HL-60 (cell line): ENCODE results near the gene EYA2.
A peak's percentile ranks its signal among the peaks of the same experiment; 100 is the strongest.

Experiments used
- DNase-seq, 2 experiments: peaks; one replicate each; pipeline ENCODE4 v3.0.0-alpha.2; 2010 to 2020; ENCODE audit warnings: low read depth in 1 of 2, low spot score in 1 of 2
- H3K27ac ChIP-seq: fragments of 250-450 bp; sonication (Bioruptor Pico); replicated peaks from 2 replicates; pipeline ENCODE4 v1.5.1; 2020; ENCODE audit warnings: mild to moderate bottlenecking, moderate library complexity
- H3K27me3 ChIP-seq: fragments of 250-450 bp; sonication (Bioruptor Pico); 2 replicates; pipeline ENCODE4 v1.5.1; 2021; ENCODE audit warnings: mild to moderate bottlenecking, moderate library complexity; ENCODE audit not compliant: insufficient read depth, poor library complexity, severe bottlenecking
- H3K4me3 ChIP-seq: replicated peaks from 2 replicates; pipeline ENCODE4 v1.5.1; 2011; ENCODE audit warnings: mild to moderate bottlenecking, control low read depth, low read length; ENCODE audit not compliant: insufficient read depth
- GABPA ChIP-seq: IDR thresholded peaks from 2 replicates; pipeline ENCODE4 v1.6.1; 2012; ENCODE audit warnings: low read depth
- POLR2AphosphoS5 ChIP-seq: IDR thresholded peaks from 2 replicates; pipeline ENCODE4 v1.6.1; 2012; ENCODE audit warnings: low read depth
- SPI1 ChIP-seq: IDR thresholded peaks from 2 replicates; pipeline ENCODE4 v1.6.1; 2012; ENCODE audit warnings: low read depth, mild to moderate bottlenecking, borderline replicate concordance
- TF ChIP-seq, protein P1 (sequence below): IDR thresholded peaks from one replicate; pipeline ENCODE4 v1.5.1; 2011; ENCODE audit warnings: low read length, control low read depth, inconsistent platforms; ENCODE audit not compliant: insufficient read depth
- TF ChIP-seq, protein P2 (sequence below): IDR thresholded peaks from 2 replicates; pipeline ENCODE4 v1.6.1; 2012; ENCODE audit warnings: low read depth; ENCODE audit not compliant: insufficient replicate concordance

EYA2 gene

DNA sequence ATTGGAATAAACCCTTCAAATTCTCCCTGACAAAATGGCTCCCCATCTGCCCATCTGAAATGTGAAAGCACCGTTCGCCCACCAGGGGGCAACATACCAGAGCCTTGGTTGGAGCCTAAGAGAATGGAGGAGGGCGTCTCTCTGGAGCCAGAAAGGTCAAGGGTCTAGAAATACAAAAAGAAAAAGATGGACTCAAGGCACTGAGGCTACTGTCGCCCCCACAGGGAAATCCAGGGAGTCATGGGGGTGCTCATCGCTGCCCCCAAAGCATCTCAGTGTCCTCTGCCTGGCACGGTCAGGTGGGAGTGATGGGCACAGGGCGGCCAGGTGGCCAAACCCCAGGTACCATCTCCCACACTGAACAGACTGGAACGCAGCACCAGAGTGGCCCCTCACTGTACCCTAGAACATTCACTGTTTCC is 325.5 kb downstream of the EYA2 start:
- Histone ChIP-seq H3K27me3 (no peaks in the 10 kb centered on the region), H3K4me3 (no peak overlapping the region), H3K27ac (no peak overlapping the region)
- TF ChIP-seq POLR2AphosphoS5, result no peak
- TF ChIP-seq, protein P1, sequence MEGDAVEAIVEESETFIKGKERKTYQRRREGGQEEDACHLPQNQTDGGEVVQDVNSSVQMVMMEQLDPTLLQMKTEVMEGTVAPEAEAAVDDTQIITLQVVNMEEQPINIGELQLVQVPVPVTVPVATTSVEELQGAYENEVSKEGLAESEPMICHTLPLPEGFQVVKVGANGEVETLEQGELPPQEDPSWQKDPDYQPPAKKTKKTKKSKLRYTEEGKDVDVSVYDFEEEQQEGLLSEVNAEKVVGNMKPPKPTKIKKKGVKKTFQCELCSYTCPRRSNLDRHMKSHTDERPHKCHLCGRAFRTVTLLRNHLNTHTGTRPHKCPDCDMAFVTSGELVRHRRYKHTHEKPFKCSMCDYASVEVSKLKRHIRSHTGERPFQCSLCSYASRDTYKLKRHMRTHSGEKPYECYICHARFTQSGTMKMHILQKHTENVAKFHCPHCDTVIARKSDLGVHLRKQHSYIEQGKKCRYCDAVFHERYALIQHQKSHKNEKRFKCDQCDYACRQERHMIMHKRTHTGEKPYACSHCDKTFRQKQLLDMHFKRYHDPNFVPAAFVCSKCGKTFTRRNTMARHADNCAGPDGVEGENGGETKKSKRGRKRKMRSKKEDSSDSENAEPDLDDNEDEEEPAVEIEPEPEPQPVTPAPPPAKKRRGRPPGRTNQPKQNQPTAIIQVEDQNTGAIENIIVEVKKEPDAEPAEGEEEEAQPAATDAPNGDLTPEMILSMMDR, result peak; percentile 11
- DNase-seq, result peak in 1 of 2 experiments; percentile 35

DNA sequence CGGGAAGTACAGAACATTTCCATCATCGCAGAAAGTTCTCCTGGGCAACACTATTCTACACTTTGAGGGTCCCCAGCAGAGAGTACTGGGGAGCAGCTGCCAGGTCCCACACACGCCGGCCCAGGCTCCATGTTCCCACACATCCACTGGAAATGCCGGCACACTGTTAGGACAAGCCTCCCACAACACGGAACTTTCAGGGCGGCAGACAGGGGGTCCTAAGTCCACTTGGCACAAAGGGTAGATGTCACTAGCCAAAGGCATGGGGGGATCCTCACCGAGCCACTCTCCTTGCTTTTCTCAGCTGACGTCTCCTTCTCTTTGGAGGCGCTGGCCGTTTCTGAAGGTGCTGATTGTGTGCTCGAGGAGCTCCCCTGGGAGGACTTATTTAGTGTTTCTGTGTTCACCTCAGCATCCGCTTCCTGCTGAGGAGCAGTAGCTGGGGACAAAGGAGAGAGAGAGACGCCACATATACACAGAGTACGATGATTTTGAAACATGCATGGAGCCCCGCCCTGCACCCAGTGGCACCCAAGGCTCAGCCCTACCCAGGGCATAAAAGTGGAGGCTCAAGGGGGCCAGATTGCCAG is 326.5 kb downstream of the EYA2 start:
- DNase-seq, result no peak
- no peak overlapping the region for H3K4me3 ChIP-seq
- H3K27me3 ChIP-seq, result no peaks in the 10 kb centered on the region
- H3K27ac ChIP-seq, result no peak overlapping the region
- TF ChIP-seq SPI1, result no peak
- TF ChIP-seq, protein P2, sequence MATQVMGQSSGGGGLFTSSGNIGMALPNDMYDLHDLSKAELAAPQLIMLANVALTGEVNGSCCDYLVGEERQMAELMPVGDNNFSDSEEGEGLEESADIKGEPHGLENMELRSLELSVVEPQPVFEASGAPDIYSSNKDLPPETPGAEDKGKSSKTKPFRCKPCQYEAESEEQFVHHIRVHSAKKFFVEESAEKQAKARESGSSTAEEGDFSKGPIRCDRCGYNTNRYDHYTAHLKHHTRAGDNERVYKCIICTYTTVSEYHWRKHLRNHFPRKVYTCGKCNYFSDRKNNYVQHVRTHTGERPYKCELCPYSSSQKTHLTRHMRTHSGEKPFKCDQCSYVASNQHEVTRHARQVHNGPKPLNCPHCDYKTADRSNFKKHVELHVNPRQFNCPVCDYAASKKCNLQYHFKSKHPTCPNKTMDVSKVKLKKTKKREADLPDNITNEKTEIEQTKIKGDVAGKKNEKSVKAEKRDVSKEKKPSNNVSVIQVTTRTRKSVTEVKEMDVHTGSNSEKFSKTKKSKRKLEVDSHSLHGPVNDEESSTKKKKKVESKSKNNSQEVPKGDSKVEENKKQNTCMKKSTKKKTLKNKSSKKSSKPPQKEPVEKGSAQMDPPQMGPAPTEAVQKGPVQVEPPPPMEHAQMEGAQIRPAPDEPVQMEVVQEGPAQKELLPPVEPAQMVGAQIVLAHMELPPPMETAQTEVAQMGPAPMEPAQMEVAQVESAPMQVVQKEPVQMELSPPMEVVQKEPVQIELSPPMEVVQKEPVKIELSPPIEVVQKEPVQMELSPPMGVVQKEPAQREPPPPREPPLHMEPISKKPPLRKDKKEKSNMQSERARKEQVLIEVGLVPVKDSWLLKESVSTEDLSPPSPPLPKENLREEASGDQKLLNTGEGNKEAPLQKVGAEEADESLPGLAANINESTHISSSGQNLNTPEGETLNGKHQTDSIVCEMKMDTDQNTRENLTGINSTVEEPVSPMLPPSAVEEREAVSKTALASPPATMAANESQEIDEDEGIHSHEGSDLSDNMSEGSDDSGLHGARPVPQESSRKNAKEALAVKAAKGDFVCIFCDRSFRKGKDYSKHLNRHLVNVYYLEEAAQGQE, result peak; percentile 67
- TF ChIP-seq, protein P1, result no peak
- no peak for TF ChIP-seq GABPA
- no peak for TF ChIP-seq POLR2AphosphoS5

DNA sequence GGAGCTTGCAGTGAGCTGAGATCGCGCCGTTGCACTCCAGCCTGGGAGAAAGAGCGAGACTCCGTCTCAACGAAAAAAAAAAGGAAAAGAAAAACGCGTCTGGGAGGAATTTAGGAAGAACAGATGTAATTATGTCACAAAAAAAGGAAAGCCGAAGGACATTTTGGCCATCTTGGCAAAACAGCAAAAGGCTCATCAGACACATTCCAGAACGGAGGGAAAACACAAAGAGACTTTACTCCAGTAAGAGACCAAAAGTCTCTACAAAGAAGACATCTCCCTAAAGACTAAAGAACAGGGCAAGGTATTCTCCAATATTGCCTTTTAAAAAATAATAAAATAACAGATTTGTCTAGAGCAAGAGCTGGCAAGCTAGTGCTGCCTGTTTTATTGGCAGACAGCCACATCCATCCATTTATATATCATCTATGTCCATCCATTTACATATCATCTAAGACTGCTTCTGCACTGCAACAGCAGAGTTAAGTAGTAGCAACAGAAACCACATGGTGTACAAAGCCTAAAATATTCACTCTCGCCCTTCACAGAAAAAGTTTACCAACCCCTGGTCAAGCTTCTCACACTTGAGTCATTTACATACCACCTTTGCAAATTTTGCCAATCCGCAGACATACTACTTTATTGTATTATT is 328.0 kb downstream of the EYA2 start:
- H3K4me3 ChIP-seq, result no peak overlapping the region
- H3K27ac ChIP-seq, result no peak overlapping the region
- DNase-seq, result no peak
- TF ChIP-seq SPI1, result no peak
- no peak for TF ChIP-seq GABPA
- TF ChIP-seq, protein P1, result no peak
- no peak for TF ChIP-seq POLR2AphosphoS5
- TF ChIP-seq, protein P2, result no peak
- H3K27me3 ChIP-seq, result no peaks in the 10 kb centered on the region

DNA sequence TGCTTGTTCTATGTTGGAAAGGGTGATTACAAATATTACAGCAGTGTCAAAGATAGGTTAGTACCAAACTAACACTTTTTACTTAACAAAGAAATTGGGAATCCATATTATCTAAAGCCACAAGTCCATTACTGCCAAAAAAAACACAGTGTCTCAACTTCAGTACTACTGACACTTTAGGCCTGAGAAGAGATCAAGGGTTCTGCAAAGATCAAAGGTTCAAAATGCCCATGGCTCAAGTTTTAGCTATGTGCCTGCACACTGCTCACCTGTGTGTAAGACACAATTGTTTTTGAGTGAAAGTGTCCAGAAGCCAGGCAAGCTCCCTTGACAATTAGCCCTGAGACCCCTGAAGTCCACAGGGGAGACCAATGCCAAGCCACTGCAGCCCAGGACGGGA is 329.3 kb downstream of the EYA2 start:
- Histone ChIP-seq H3K27ac (no peak overlapping the region), H3K27me3 (no peaks in the 10 kb centered on the region), H3K4me3 (no peak overlapping the region)
- TF ChIP-seq, protein P1, result no peak
- TF ChIP-seq, protein P2, result no peak
- TF ChIP-seq GABPA (no peak), SPI1 (no peak), POLR2AphosphoS5 (no peak)
- DNase-seq, result no peak
